HG03175 (cell line): ENCODE data around the gene GPC5.

Experiments used
- ATAC-seq: cut with Tn5 transposase; IDR thresholded peaks from one replicate; pipeline ENCODE4 v1.9.1; 2021; ENCODE audit warnings: mild to moderate bottlenecking, moderate library complexity; ENCODE audit not compliant: unreplicated experiment

The GPC5 gene

DNA sequence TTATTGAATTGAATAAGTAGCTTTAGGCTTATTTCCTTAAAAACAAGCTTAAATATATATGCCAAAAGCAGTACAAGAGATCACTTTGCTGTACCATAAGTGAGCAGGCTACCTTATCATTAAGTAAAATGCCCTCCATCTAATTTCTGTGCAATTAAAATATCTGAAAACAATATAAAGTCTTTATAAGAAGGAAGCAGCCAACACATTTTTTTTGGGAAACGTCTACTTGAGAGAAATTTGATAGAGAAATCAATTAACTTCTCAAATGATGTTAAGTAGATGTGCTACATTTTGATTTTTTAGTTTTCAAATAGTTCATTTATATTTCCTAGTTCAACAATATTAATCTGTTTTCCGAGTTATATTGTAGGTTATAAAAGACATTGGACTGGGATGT is 52.5 kb downstream of the GPC5 start:
- ATAC-seq, result no peak

DNA sequence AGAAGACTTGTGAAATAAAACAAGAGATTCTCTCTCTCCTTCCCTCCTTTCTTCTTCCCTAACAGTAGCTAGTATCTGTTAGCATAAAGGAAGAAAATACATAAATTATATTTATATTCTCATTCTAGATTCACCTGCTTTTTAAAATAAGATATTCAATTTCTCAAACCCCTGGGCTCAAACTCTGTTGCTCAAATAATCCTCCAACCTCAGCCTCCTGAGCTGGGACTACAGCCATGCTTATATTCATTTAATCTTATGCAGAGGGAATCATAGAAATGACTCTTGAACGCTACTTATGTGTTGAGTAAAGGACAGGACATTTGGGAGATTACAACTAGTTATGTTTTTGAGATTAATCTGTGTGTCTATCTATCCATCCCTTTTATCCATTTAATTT is 56.2 kb downstream of the GPC5 start:
- no peak for ATAC-seq

DNA sequence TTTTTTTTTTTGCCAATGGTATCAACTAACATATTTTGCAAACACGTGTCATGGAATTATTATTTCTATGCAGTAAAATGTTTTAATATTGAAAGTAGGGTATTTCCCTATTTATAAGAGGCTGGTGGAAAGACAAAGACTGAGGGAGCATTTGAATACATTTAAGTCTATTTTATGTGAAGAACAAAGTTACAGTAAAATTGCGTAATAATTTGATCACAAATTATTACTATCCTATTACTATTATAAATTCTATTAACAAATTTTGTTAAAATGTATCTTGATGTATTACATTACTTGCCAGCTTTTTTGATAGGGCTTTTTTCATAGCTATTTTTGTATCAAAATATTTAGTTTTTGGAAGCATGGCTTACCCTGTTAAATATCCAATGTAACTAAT is 58.4 kb downstream of the GPC5 start:
- no peak for ATAC-seq

DNA sequence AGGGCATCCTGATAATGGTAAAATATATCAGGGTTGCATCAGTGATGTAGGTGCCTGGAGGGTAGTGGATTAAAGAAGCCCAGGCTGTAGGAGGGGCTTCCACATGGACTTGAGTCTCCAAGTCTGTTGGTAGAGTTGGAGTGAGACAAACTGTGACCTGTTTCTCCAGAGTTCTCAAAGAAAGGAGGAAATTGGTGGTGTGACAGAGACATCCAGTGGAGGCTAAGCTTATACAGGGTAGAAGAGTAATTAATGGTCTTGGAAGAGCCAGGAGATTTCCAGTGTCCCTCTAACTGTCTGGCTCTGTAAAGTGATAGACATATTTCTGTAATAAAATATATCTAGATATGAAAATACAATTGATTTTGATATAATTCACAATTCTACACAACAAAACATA is 61.1 kb downstream of the GPC5 start:
- no peak for ATAC-seq

DNA sequence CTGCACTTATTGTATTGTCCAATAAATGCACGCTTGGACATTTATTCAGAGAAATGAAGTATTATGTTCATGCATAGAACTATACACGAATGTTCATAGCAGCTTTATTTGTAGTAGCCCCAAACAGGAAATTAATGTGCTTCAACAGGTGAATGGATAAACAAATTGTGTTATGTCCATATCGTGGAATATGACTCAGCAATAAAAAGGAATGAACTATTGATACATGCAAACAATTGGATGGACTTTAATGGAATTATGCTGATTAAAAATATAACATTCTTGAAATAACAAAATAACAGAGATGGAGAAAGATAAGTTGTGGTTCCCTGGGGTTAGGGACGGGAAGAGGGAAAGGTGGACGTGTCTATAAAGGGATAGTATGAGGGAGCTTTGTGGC is 65.9 kb downstream of the GPC5 start:
- no peak for ATAC-seq

DNA sequence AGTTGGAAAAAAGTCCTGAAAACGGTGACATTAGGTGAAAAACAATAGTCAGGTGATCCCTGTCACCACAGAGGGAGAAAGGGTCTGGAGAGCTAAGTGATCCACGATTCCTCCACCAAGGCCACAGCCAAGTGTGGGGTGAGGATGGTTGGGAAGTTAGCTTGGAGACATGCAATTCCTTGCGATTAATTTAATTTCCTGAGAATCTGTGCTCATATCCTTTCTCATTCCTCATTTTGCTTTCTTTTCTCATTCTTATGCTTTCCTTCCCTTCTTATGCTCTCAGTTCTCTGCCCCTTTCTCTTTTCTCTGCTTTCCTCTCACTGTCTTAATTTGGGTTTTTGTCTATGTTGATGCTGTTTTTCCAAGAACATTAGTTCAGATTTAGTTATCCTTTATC is 68.8 kb downstream of the GPC5 start:
- no peak for ATAC-seq

DNA sequence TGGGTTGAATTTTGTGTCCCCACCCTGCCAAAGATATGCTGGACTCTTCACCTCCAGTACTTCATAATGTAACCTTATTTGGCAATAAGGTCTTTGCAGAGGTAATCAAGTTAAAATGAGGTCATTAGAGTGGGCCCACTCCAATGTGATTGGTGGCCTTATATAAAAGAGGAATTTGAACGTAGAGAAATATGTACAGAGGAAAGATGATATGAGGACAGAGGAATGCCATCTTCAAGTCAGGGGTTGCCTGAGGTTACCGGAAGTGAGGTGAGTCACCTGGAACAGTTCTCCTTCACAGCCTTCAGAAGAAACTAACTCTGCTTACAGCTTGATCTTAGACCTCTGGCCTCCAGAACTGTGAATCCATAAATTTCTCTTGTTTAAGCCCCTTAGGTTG is 69.9 kb downstream of the GPC5 start:
- ATAC-seq, result no peak

DNA sequence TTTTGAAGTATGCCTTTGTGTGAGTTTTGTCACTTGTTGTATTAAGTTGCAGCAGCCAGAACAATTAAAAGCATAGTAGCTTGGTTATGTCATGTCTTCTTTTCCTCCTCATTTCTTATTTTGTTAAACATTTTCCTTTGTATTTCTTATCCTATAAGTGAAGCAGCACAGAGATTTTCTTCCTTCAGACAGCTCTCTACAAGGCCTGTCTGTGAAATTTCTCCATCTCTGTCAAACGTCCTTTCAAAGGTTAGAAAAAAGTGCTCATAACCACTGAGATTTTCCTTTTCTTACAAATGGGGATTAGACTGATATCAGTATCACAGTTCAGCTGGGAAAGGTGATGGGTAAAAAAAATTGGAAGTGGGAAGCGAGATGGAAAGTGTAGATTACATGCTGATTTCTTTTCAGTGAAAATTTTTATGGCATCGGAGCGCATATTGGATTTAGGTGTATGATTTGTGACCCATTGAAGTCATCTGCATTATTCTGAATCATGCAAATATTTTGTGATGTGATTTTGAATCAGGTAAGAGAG is 71.7 kb downstream of the GPC5 start:
- ATAC-seq, result no peak

DNA sequence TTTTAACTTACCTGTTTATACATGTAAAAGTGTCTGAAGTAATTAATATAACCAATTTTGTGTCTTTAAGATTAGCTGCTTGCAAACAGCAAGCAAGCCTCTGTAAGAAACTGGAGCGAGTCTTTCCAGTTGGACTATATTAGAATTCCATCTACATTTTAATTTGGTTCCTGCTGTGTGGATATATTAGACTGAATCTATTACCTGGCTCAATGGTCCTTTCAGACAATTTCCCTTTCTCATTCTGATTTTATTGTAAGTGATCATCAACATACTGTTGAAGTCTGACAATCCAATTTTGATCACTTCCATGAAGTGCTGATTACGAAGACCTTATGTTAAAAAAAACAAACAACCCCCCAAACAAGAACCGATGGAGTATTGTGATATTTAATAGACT is 72.3 kb downstream of the GPC5 start:
- no peak for ATAC-seq

DNA sequence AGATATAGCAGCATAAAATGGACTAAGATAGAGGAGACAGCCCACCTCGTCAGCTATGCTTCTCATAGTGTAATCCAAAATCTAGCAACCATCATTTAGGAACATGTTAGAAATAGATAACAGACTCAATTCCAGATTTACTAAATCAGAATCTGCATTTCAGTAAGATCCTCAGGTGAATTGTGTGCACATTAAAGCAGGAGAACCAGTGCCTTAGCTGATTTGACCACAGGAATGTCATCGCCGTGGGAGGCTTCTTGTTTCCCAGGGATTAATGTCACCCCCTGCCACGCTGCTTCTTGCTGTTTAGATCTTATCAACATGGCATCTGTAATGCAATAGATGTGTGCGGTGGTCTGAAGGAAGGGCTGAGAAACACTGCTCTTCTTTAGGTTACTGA is 84.0 kb downstream of the GPC5 start:
- no peak for ATAC-seq

DNA sequence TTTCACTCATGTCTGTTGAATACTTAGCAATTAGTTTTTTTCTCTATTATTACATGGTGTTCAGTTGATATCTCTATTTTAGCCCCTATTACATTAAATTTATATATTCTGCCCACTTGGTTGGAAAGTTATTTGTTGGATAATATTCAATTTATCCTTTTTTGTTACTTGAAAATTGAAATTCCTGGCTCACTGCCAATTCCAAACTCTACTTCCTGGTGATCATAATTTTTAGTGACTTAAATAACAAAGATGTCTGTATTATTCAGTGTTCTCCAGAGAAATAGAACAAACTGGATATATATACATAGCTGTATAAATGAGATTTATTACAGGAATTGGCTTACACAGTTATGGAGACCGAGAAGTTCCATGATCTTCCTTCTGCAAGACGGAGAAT is 93.6 kb downstream of the GPC5 start:
- no peak for ATAC-seq

DNA sequence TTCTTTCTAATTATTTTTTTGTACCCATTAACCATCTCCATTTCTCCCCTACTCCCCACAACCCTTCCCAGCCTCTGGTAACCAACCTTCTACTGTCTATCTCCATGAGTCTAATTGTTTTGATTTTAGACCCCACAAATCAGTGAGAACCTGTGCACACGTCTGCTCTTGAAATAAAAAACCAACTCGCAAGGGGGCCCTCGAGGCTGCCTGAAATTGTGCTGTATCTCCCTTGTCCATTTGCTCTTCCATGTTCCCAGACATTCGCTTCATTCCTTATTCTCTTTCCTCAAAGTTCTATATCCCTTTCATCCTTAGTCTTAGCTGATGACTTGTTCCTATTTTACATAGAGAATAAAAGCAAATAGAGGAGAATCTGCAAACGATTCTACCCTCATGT is 95.0 kb downstream of the GPC5 start:
- no peak for ATAC-seq

DNA sequence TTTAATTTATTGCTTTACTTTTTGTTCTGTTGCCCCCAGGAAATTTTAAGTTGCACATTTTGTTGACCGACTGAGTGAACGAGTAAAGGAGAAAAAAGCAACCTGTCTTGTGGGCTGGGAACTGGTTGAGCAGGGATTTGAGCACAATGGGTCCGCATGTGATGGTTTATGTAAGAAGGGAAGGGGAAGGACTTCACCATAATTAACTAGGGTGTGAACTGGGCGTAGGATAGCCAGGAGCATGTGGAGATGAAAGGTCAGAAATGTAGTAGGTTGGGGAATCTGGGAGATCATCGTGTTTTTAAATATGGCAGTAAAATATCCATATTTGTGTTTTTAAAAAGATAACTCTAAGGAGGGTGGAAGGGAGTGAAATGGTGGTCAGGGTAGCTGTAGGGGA is 99.9 kb downstream of the GPC5 start:
- no peak for ATAC-seq

DNA sequence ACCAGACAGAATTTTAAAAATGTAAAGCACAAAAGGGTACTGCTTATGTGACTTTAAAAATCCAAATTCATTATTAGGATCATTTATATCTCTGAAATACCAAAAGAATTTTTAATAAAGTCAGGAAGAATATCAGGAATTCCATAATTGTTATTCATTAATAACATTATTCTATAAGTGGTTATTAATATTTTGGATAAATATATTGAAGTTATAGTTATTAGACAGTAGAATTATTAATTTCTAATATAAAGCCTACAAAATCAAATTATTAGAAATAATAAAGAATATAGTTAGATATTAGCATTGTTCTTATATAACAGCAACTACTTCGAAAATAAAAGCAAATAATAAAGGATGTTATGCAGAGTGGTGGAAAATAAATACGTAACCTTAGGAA is 105.8 kb downstream of the GPC5 start:
- ATAC-seq, result no peak

DNA sequence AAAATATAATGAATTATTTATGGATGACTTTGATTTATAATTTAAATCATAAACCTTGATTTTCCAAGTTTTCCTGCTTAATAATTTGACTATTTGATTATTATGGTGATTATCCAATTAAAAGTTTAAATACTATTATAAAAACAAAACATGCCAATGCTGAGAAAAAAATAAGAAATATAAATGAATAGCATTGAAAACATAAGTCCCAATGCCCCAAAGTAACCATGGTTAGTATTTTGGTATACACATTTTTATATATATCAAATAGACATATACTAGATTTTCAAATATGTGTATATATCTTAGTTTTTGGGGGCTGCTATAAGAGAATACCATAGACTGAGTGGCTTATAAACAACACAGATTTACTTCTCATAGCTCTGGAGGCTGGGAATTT is 108.3 kb downstream of the GPC5 start:
- no peak for ATAC-seq

DNA sequence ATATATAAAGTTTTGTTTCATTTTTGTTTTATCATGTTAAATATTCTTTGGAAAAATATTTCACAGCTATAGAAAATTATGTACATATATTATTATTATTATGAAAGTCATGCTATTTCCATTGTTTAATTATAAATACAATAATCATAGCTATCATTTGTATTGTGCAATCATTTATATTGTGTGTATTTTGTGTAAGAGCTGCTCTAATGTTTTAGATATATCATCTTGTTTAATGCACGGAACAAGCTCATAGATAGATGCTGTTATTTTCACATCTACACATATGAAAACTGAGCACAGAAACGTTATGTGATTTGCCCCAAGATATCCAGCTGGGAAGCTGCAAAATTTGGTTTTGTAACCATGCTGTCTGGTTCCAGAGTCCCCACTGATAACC is 111.6 kb downstream of the GPC5 start:
- no peak for ATAC-seq

DNA sequence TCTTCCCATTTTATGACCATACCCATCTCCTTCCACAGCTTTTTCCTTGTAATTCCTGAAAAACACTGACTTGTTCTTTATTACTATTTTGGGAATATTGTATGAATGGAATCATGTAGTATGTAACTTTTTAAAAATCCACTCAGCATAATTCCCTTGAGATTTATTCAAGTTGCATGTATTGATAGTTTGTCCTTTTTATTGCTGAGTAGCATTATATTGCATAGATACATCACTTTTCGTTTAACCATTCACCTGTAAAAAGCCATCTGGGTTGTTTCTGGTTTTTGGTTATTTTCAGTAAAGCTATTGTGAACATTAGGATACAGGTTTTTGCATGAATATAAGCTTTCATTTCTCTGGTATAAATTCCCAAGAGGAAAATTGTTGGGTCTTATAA is 115.4 kb downstream of the GPC5 start:
- ATAC-seq, result no peak

DNA sequence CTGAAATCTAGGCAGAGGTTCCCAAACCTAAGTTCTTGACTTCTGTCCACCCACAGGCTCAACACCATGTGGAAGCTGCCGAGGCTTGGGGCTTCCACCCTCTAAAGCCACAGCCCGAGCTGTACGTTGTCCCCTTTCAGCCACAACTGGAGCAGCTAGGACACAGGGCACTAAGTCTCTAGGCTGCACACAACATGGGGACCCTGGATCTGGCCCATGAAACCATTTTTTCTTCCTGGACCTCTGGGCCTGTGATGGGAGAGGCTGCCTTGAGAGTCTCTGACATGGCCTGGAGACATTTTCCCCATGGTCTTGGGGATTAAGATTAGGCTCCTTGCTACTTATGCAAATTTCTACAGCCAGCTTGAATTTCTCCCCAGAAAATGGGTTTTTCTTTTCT is 118.4 kb downstream of the GPC5 start:
- no peak for ATAC-seq

DNA sequence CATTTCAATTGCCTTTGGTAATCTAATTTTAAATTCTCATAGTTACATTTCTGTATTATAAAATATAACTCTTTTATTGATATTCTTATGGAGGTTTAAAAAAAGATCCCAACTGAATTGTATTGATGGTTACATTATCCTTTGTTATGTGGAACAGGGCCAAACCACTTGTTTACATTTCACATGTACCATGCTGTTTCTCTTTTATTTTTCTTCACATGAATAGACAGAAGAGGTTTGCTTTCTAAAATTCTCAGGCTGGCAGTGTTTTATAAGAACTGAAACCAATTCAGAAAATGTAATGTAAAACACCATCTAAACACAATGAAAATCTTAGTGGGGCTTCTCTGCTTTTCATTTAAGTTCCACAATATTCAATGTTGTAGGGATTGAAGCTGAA is 122.5 kb downstream of the GPC5 start:
- no peak for ATAC-seq

DNA sequence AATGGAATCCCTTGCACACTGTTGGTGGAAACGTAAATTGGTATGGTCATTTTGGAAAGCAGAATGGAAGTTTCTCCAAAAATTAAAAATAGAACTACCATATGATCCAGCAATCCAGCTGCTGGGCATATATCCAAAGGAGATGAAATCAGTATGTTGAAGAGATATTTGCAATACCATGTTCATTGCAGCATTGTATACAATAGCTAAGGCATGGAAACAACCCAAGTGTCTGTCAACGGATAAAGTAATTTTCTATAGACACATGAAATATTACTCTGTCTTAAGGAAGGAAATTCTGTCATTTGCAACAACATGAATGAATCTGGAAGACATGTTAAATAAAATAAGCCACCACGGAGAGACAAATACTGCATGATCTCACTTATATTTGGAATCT is 124.7 kb downstream of the GPC5 start:
- ATAC-seq, result no peak

DNA sequence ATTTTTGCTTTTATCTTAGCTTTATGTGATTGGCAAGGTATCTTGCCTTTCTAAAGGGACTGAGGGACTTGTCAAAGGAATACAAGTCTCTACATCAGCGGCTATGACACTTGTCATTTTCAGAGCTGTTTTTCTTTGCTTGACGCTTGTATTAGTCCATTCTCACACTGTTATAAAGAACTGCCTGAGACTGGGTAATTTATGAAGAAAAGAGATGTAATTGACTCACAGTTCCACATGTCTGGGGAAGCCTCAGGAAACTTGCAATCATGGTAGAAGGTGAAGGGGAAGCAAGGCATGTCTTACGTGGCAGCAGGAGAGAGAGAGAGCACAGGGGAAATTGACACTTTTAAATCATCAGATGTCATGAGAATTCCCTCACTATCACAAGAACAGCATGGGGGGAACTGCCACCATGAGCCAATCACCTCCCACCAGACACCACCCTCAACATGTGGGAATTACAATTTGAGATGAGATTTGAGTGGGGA is 128.2 kb downstream of the GPC5 start:
- no peak for ATAC-seq

DNA sequence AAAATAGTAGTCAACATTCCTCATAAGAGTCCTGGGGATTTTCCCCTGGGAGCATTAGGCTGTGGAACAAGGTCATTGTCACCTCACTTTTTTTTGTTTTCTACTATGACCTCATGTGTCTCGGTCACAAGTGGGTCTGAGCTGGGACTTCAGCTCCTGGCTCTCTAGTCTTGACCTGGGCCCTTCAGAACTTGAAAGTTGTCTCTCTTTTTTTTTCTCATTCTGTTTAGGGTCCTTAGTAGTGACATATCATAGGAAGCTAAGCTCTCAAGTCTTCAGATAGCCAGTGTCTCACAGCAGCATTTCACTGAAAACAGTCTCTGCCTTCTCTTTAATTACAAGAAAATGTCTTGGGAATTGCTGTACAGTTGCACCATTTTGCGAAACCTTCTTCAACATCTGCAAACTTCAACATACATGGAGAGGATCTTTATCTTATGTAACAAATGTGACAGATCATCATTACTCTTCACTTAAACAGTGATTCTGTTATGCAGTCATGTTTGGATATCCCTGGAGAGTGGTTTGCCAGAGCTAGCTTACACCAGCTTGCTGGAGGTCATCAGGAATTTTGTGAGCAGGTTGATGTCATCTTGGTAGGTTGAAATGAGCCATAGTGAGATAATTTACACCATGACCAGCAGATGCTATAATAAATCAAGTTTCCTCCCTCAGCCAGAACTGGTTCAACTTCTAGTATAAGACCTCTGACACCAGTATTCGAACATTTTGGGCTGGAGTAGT is 131.5 kb downstream of the GPC5 start:
- ATAC-seq, result no peak

DNA sequence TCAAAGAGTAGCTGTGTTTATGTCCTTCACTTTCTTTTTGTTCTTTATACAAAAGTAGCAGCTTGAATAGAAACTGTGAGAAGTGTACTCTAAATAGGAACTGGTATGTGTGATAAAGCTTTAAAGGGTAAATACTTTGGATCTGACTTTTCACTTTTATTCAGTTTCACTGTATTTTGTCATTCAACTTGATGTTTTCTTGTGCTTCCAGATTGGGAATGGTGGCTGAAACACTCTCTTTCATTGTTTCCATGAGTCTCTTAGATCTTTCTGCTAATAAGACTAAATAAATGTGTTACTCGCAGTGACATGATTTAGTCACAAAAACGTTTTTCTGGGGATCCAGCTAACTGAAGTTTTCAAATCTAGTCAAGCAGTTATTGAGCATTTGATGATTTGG is 133.2 kb downstream of the GPC5 start:
- no peak for ATAC-seq
